ENCODE measurements around the gene CCDC157. TPM values are rescaled to one million over a fixed set of nuclear protein-coding genes. Genes with fewer than 3 reads are reported as not detected.
"Not testable (repeated sequence)": the region's sequence is repeated elsewhere in the genome, so short reads cannot be mapped to it uniquely, and the experiment has no call there.

CCDC157 gene
- total and polyA plus RNA-seq, 10 of the 15 experiments (the other 5 are each of a cell fraction or from before 2014, with no cell fraction given), result 0.10 to 2.8 (median 1.2) TPM

GRCh38 chr22:30399718-30400117 lies 42.9 kb downstream of the CCDC157 start:
- ChIA-PET SMC1A (ENCODE audit: uncharacterized antibody, unreplicated experiment) (no interaction called here), RAD21 (ENCODE audit: unreplicated experiment) (no interaction called here), CTCF (interaction anchor here (1.7 kb wide), 1 partner anchor 9 kb away, joined by 4 read pairs; no protein-coding TSS in a partner anchor), POLR2A (no interaction called here)
- no peaks in the 10 kb centered on the region for H3K9me3 ChIP-seq (replicated peaks; ENCODE audit: control insufficient read depth, insufficient read depth, low read length)
- no peaks in the 10 kb centered on the region for H3K79me2 ChIP-seq (ENCODE audit: control insufficient read depth, insufficient read depth, low read length)
- H3K36me3 ChIP-seq (ENCODE audit: control insufficient read depth in 2 of 2, insufficient read depth in 2 of 2, low read length in 1 of 2), result no peaks in the 10 kb centered on the region; a peak in 1 of 4 replicates
- in situ Hi-C loops (cut with MboI) (no loop called here), intact Hi-C loops (cut with micrococcal nuclease; ENCODE audit: unreplicated experiment) (no loop called here)
- no peak for TF ChIP-seq HDAC2 (IDR thresholded peaks at IDR 0.05)
- no peak for TF ChIP-seq SP1 (IDR thresholded peaks at IDR 0.05; ENCODE audit: low read depth, low read length)
- no peak for TF ChIP-seq TCF7 (IDR thresholded peaks at IDR 0.05; ENCODE audit: borderline replicate concordance)
- TF ChIP-seq ZNF622 (IDR thresholded peaks at IDR 0.05), result no peak
- no peak for TF ChIP-seq ZSCAN29 (IDR thresholded peaks at IDR 0.05)
- TF ChIP-seq WRNIP1 (IDR thresholded peaks at IDR 0.05; ENCODE audit: borderline replicate concordance, low read depth, low read length), result no peak
- TF ChIP-seq, protein P1, sequence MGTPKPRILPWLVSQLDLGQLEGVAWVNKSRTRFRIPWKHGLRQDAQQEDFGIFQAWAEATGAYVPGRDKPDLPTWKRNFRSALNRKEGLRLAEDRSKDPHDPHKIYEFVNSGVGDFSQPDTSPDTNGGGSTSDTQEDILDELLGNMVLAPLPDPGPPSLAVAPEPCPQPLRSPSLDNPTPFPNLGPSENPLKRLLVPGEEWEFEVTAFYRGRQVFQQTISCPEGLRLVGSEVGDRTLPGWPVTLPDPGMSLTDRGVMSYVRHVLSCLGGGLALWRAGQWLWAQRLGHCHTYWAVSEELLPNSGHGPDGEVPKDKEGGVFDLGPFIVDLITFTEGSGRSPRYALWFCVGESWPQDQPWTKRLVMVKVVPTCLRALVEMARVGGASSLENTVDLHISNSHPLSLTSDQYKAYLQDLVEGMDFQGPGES (IDR thresholded peaks at IDR 0.05), result no peak
- DNase-seq (ENCODE audit: low read depth, low spot score) (no peak), ATAC-seq (no peak), FAIRE-seq (no peak)
- no peak overlapping the region for H3K4me3 ChIP-seq
- peaks cover 4 to 9% of the 10 kb centered on the region in 2 experiments for H3K27me3 ChIP-seq (replicated peaks in 1 of 2; ENCODE audit: control insufficient read depth in 2 of 2, insufficient read depth in 2 of 2, low read length in 1 of 2)
- no peak overlapping the region for H2AFZ ChIP-seq (ENCODE audit: control insufficient read depth, low read depth, low read length)
- no peak overlapping the region for H3K9ac ChIP-seq (ENCODE audit: control insufficient read depth, insufficient read depth, low read length)
- no peak overlapping the region for H3K27ac ChIP-seq (ENCODE audit: control insufficient read depth, insufficient read depth)
- H4K20me1 ChIP-seq (ENCODE audit: control insufficient read depth, insufficient read depth), result no peaks in the 10 kb centered on the region
- no peak overlapping the region for H3K4me2 ChIP-seq (ENCODE audit: control insufficient read depth, insufficient read depth)
- no TSS peak for BruUV-seq (replicated peaks)
- peaks cover 5% of the 10 kb centered on the region; the same call in 1 of the 2 replicates for H3K4me1 ChIP-seq (ENCODE audit: control insufficient read depth, insufficient read depth, low read length)
- WGBS (ENCODE audit: insufficient coverage, insufficient replicate concordance, low lambda C conversion rate, missing lambda C conversion rate), result 42% methylated on average over 5 of the region's 5 CpGs

DNA sequence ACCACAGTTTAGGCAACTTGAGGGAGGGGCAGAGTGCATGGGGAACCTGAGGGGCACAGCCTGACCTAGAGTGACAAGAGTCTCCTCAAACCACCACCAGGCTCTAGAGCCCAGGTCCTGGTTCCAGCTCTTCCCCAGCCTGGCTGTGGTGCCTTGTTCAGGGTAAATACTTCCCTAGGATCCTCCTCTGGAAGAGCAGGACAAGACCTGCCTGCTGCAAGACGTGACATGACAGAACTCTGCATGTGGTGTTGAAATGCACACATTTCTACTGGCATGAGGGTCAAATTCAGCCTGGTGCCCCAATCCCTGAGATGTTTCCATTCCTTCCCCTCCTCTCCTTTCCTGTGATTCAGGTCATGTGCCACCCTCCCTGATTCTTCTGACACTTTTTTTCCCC lies 43.4 kb downstream of the CCDC157 start:
- H3K9ac ChIP-seq (ENCODE audit: control insufficient read depth, insufficient read depth, low read length), result no peak overlapping the region
- H3K79me2 ChIP-seq (ENCODE audit: control insufficient read depth, insufficient read depth, low read length), result no peaks in the 10 kb centered on the region
- no peak overlapping the region for H3K4me3 ChIP-seq
- ChIA-PET POLR2A (interaction anchor here (0.6 kb wide), 1 partner anchor 84 kb away, joined by 6 read pairs; no protein-coding TSS in a partner anchor), SMC1A (ENCODE audit: uncharacterized antibody, unreplicated experiment) (no interaction called here), CTCF (interaction anchor here (1.7 kb wide), 1 partner anchor 9 kb away, joined by 4 read pairs; no protein-coding TSS in a partner anchor), RAD21 (ENCODE audit: unreplicated experiment) (no interaction called here)
- DNase-seq (ENCODE audit: low read depth, low spot score) (no peak), ATAC-seq (no peak), FAIRE-seq (no peak)
- TF ChIP-seq RAD51 (IDR thresholded peaks at IDR 0.05), result no peak
- no peak overlapping the region for H3K4me2 ChIP-seq (ENCODE audit: control insufficient read depth, insufficient read depth)
- H3K36me3 ChIP-seq (ENCODE audit: control insufficient read depth in 2 of 2, insufficient read depth in 2 of 2, low read length in 1 of 2), result no peaks in the 10 kb centered on the region; a peak in 1 of 4 replicates
- BruUV-seq (replicated peaks), result no TSS peak
- no peaks in the 10 kb centered on the region for H3K9me3 ChIP-seq (replicated peaks; ENCODE audit: control insufficient read depth, insufficient read depth, low read length)
- intact Hi-C loops (cut with micrococcal nuclease; ENCODE audit: unreplicated experiment), result no loop called here
- in situ Hi-C loops (cut with MboI), result no loop called here
- no peaks in the 10 kb centered on the region for H4K20me1 ChIP-seq (ENCODE audit: control insufficient read depth, insufficient read depth)
- 9% methylated on average over 1 of the region's 1 CpG for WGBS (ENCODE audit: insufficient coverage, insufficient replicate concordance, low lambda C conversion rate, missing lambda C conversion rate)
- peaks cover 4 to 9% of the 10 kb centered on the region in 2 experiments for H3K27me3 ChIP-seq (replicated peaks in 1 of 2; ENCODE audit: control insufficient read depth in 2 of 2, insufficient read depth in 2 of 2, low read length in 1 of 2)
- no peak overlapping the region for H3K27ac ChIP-seq (ENCODE audit: control insufficient read depth, insufficient read depth)
- H3K4me1 ChIP-seq (ENCODE audit: control insufficient read depth, insufficient read depth, low read length), result peaks cover 5% of the 10 kb centered on the region; the same call in 1 of the 2 replicates
- H2AFZ ChIP-seq (ENCODE audit: control insufficient read depth, low read depth, low read length), result no peak overlapping the region

DNA sequence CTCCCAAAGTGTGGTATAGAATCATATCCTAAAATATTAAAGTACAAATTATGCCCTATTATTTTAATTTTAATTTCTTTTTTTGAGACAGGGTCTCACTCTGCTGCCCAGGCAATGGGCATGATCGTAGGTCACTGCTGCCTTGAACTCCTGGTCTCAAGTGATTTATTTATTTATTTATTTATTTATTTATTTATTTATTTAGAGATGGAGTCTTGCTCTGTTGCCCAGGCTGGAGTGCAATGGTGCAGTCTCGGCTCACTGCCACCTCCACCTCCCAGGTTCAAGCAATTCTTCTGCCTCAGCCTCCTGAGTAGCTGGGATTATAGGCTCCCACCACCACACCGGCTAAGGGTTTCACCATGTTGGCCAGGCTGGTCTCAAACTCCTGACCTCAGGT lies 44.2 kb downstream of the CCDC157 start:
- H3K4me1 ChIP-seq (ENCODE audit: control insufficient read depth, insufficient read depth, low read length); intact Hi-C loops (cut with micrococcal nuclease; ENCODE audit: unreplicated experiment); BruUV-seq (replicated peaks); SMC1A ChIA-PET (ENCODE audit: uncharacterized antibody, unreplicated experiment); H3K9me3 ChIP-seq (replicated peaks; ENCODE audit: control insufficient read depth, insufficient read depth, low read length); H3K36me3 ChIP-seq (ENCODE audit: control insufficient read depth in 2 of 2, insufficient read depth in 2 of 2, low read length in 1 of 2); H4K20me1 ChIP-seq (ENCODE audit: control insufficient read depth, insufficient read depth); H2AFZ ChIP-seq (ENCODE audit: control insufficient read depth, low read depth, low read length); H3K27ac ChIP-seq (ENCODE audit: control insufficient read depth, insufficient read depth); DNase-seq (ENCODE audit: low read depth, low spot score); in situ Hi-C loops (cut with MboI); H3K9ac ChIP-seq (ENCODE audit: control insufficient read depth, insufficient read depth, low read length); FAIRE-seq; H3K27me3 ChIP-seq (replicated peaks in 1 of 2; ENCODE audit: control insufficient read depth in 2 of 2, insufficient read depth in 2 of 2, low read length in 1 of 2); ATAC-seq; H3K4me2 ChIP-seq (ENCODE audit: control insufficient read depth, insufficient read depth); H3K79me2 ChIP-seq (ENCODE audit: control insufficient read depth, insufficient read depth, low read length); H3K4me3 ChIP-seq: not testable (repeated sequence)
- ChIA-PET RAD21 (ENCODE audit: unreplicated experiment) (interaction anchor here (2.3 kb wide), 1 partner anchor 23 kb away, joined by 14 read pairs; no protein-coding TSS in a partner anchor), CTCF (interaction anchor here (1.0 to 1.7 kb wide), 2 partner anchors 10 to 11 kb away, joined by 3 to 4 read pairs; no protein-coding TSS in a partner anchor), POLR2A (interaction anchor here (0.9 kb wide), 1 partner anchor 10 kb away, joined by 3 read pairs; no protein-coding TSS in a partner anchor)
- WGBS (ENCODE audit: insufficient coverage, insufficient replicate concordance, low lambda C conversion rate, missing lambda C conversion rate), result 98% methylated on average over 3 of the region's 3 CpGs
